Trophoblast cell (in vitro differentiated cells and primary cell): ENCODE results near the gene SCN5A.

Experiments
- DNase-seq, 2 donors: peaks; one replicate each; pipeline ENCODE4 v3.0.0-alpha.2; 2016
- H2AFZ ChIP-seq: 2 replicates; pipeline ENCODE4 v1.6.1; 2013; ENCODE audit warnings: low read length, moderate library complexity, mild to moderate bottlenecking; ENCODE audit not compliant: insufficient read depth, poor library complexity
- H2AK5ac ChIP-seq: 2 replicates; pipeline ENCODE4 v1.6.1; 2013; ENCODE audit warnings: mild to moderate bottlenecking, low read length
- H2BK120ac ChIP-seq: 2 replicates; pipeline ENCODE4 v1.6.1; 2013; ENCODE audit warnings: low read length, mild to moderate bottlenecking, moderate library complexity; ENCODE audit not compliant: insufficient read depth, poor library complexity
- H2BK12ac ChIP-seq: 2 replicates; pipeline ENCODE4 v1.6.1; 2013; ENCODE audit warnings: mild to moderate bottlenecking, low read length, moderate library complexity
- H2BK5ac ChIP-seq: 2 replicates; pipeline ENCODE4 v1.6.1; 2013; ENCODE audit warnings: low read length, low read depth, moderate library complexity, mild to moderate bottlenecking; ENCODE audit not compliant: poor library complexity
- H3K14ac ChIP-seq: 2 replicates; pipeline ENCODE4 v1.6.1; 2013; ENCODE audit warnings: mild to moderate bottlenecking, low read length
- H3K18ac ChIP-seq: 2 replicates; pipeline ENCODE4 v1.6.1; 2013; ENCODE audit warnings: mild to moderate bottlenecking, low read length
- H3K23ac ChIP-seq: 2 replicates; pipeline ENCODE4 v1.6.1; 2013; ENCODE audit warnings: low read length
- H3K27ac ChIP-seq: 2 replicates; pipeline ENCODE4 v1.5.1; 2013; ENCODE audit warnings: low read depth, mild to moderate bottlenecking, inconsistent platforms, low read length, moderate library complexity
- H3K27me3 ChIP-seq: 2 replicates; pipeline ENCODE4 v1.6.1; 2013; ENCODE audit warnings: inconsistent platforms, mild to moderate bottlenecking, low read length, moderate library complexity; ENCODE audit not compliant: insufficient read depth
- H3K36me3 ChIP-seq, 2 experiments: 1 replicate in 1 of 2; 2 replicates in 1 of 2; pipeline ENCODE4 v1.6.1; 2013; ENCODE audit warnings: low read length in 2 of 2, mild to moderate bottlenecking in 2 of 2, moderate library complexity in 1 of 2; ENCODE audit not compliant: insufficient read depth in 2 of 2, control insufficient read depth in 1 of 2
- H3K4ac ChIP-seq: 2 replicates; pipeline ENCODE4 v1.6.1; 2013; ENCODE audit warnings: low read depth, mild to moderate bottlenecking, low read length, moderate library complexity
- H3K4me1 ChIP-seq, 2 experiments: 1 replicate in 1 of 2; 2 replicates in 1 of 2; pipeline ENCODE4 v1.6.1; 2013; ENCODE audit warnings: low read length in 2 of 2, mild to moderate bottlenecking in 2 of 2, moderate library complexity in 1 of 2; ENCODE audit not compliant: insufficient read depth in 2 of 2, control insufficient read depth in 1 of 2
- H3K4me2 ChIP-seq: 2 replicates; pipeline ENCODE4 v1.6.1; 2013; ENCODE audit warnings: inconsistent platforms, mild to moderate bottlenecking, low read length, moderate library complexity
- H3K4me3 ChIP-seq: 2 replicates; pipeline ENCODE4 v1.5.1; 2013; ENCODE audit warnings: mild to moderate bottlenecking, low read depth, low read length, inconsistent platforms
- H3K79me1 ChIP-seq: one replicate; pipeline ENCODE4 v1.6.1; 2013; ENCODE audit warnings: low read length
- H3K79me2 ChIP-seq: 2 replicates; pipeline ENCODE4 v1.6.1; 2013; ENCODE audit warnings: low read length, mild to moderate bottlenecking; ENCODE audit not compliant: control insufficient read depth, insufficient read depth, poor library complexity
- H3K9ac ChIP-seq: 2 replicates; pipeline ENCODE4 v1.6.1; 2013; ENCODE audit warnings: mild to moderate bottlenecking, low read length
- H3K9me3 ChIP-seq: 2 replicates; pipeline ENCODE4 v1.6.1; 2013; ENCODE audit warnings: low read depth, mild to moderate bottlenecking, control low read depth, inconsistent platforms, low read length; ENCODE audit not compliant: insufficient read depth
- H4K12ac ChIP-seq: 2 replicates; pipeline ENCODE4 v1.6.1; 2013; ENCODE audit warnings: low read depth, mild to moderate bottlenecking, low read length, moderate library complexity
- H4K8ac ChIP-seq: 2 replicates; pipeline ENCODE4 v1.6.1; 2013; ENCODE audit warnings: low read depth, mild to moderate bottlenecking, low read length, moderate library complexity
- H4K91ac ChIP-seq: one replicate; pipeline ENCODE4 v1.6.1; 2013; ENCODE audit warnings: low read depth, mild to moderate bottlenecking, low read length, moderate library complexity
- WGBS: extraction: QIAGEN DNeasy Blood & Tissue Kit; methylation state at CpG from one replicate; pipeline ENCODE4 v1.1.7; 2013; ENCODE audit warnings: missing lambda C conversion rate; ENCODE audit not compliant: insufficient read length, insufficient coverage; ENCODE audit errors: extremely low coverage; 5-methylcytosine and 5-hydroxymethylcytosine counted together

SCN5A gene

GRCh38 chr3:38556640-38557358 is 92.7 kb downstream of the SCN5A start:
- H3K4me1 ChIP-seq, result no peaks in the 10 kb centered on the region
- no peak overlapping the region for H2AK5ac ChIP-seq
- H3K4ac ChIP-seq, result no peak overlapping the region
- H2BK5ac ChIP-seq, result no peak overlapping the region
- no peak overlapping the region for H3K23ac ChIP-seq
- H2BK12ac ChIP-seq, result no peak overlapping the region
- no peak overlapping the region for H3K14ac ChIP-seq
- no peaks in the 10 kb centered on the region for H3K79me2 ChIP-seq
- no peaks in the 10 kb centered on the region for H3K79me1 ChIP-seq
- no peak overlapping the region for H4K12ac ChIP-seq
- no peak overlapping the region for H4K91ac ChIP-seq
- H3K36me3 ChIP-seq, result no peaks in the 10 kb centered on the region
- no CpG with 5 or more reads among the region's 4 CpGs for WGBS
- H3K4me2 ChIP-seq, result no peak overlapping the region
- H3K9ac ChIP-seq, result no peak overlapping the region
- no peaks in the 10 kb centered on the region for H3K27me3 ChIP-seq
- no peak overlapping the region for H4K8ac ChIP-seq
- H3K9me3 ChIP-seq, result peaks cover 2% of the 10 kb centered on the region
- no peak overlapping the region for H2BK120ac ChIP-seq
- H3K18ac ChIP-seq, result no peak overlapping the region
- H3K27ac ChIP-seq, result no peak overlapping the region
- no peak overlapping the region for H3K4me3 ChIP-seq
- no peak for DNase-seq
- H2AFZ ChIP-seq, result no peak overlapping the region

GRCh38 chr3:38555926-38556325 is 93.6 kb downstream of the SCN5A start:
- H2BK5ac ChIP-seq, result no peak overlapping the region
- H3K18ac ChIP-seq, result no peak overlapping the region
- WGBS, result no CpG with 5 or more reads among the region's 2 CpGs
- H3K9me3 ChIP-seq, result peaks cover 6% of the 10 kb centered on the region
- no peak overlapping the region for H2AK5ac ChIP-seq
- H3K79me2 ChIP-seq, result no peaks in the 10 kb centered on the region
- no peaks in the 10 kb centered on the region for H3K79me1 ChIP-seq
- DNase-seq, result no peak
- no peak overlapping the region for H3K4ac ChIP-seq
- H2BK12ac ChIP-seq, result no peak overlapping the region
- H4K12ac ChIP-seq, result no peak overlapping the region
- H3K4me1 ChIP-seq, result no peaks in the 10 kb centered on the region
- H3K14ac ChIP-seq, result no peak overlapping the region
- no peaks in the 10 kb centered on the region for H3K27me3 ChIP-seq
- no peak overlapping the region for H3K4me3 ChIP-seq
- H3K36me3 ChIP-seq, result no peaks in the 10 kb centered on the region
- no peak overlapping the region for H2BK120ac ChIP-seq
- H3K23ac ChIP-seq, result no peak overlapping the region
- H3K9ac ChIP-seq, result no peak overlapping the region
- H3K4me2 ChIP-seq, result no peak overlapping the region
- no peak overlapping the region for H2AFZ ChIP-seq
- no peak overlapping the region for H3K27ac ChIP-seq
- no peak overlapping the region for H4K91ac ChIP-seq
- H4K8ac ChIP-seq, result no peak overlapping the region

- Histone ChIP-seq H2AK5ac (no peak overlapping the region), H2BK12ac (no peak overlapping the region), H3K79me1 (no peaks in the 10 kb centered on the region), H3K4ac (no peak overlapping the region), H3K36me3 (no peaks in the 10 kb centered on the region), H3K23ac (no peak overlapping the region), H4K12ac (no peak overlapping the region), H3K79me2 (no peaks in the 10 kb centered on the region), H3K4me1 (no peaks in the 10 kb centered on the region), H3K9ac (no peak overlapping the region), H4K8ac (no peak overlapping the region), H3K4me2 (no peak overlapping the region), H3K4me3 (no peak overlapping the region), H2BK5ac (no peak overlapping the region), H3K9me3 (peaks cover 6% of the 10 kb centered on the region), H3K27ac (no peak overlapping the region), H4K91ac (no peak overlapping the region), H3K18ac (no peak overlapping the region), H2BK120ac (no peak overlapping the region), H2AFZ (no peak overlapping the region), H3K14ac (no peak overlapping the region), H3K27me3 (no peaks in the 10 kb centered on the region)
- no CpG with 5 or more reads among the region's 6 CpGs for WGBS
- DNase-seq, result no peak
Observed at GRCh38 chr3:38555149-38555840, 94.2 kb downstream of the SCN5A start.

- Histone ChIP-seq H2BK12ac (no peak overlapping the region), H4K12ac (no peak overlapping the region), H4K91ac (no peak overlapping the region), H3K27me3 (no peaks in the 10 kb centered on the region), H4K8ac (no peak overlapping the region), H2AK5ac (no peak overlapping the region), H2BK5ac (no peak overlapping the region), H3K14ac (no peak overlapping the region), H3K9me3 (peaks cover 6% of the 10 kb centered on the region), H3K36me3 (no peaks in the 10 kb centered on the region), H3K27ac (no peak overlapping the region), H2AFZ (no peak overlapping the region), H3K4me1 (no peaks in the 10 kb centered on the region), H3K79me1 (no peaks in the 10 kb centered on the region), H3K4ac (no peak overlapping the region), H3K9ac (no peak overlapping the region), H3K4me2 (no peak overlapping the region), H2BK120ac (no peak overlapping the region), H3K79me2 (no peaks in the 10 kb centered on the region), H3K4me3 (no peak overlapping the region), H3K18ac (no peak overlapping the region), H3K23ac (no peak overlapping the region)
- no CpG with 5 or more reads among the region's 8 CpGs for WGBS
- DNase-seq, result no peak
Observed at GRCh38 chr3:38554127-38554827, 95.2 kb downstream of the SCN5A start.
